ENCODE results near the gene MAP1B. TPM values are rescaled to one million over a fixed set of nuclear protein-coding genes. Genes with fewer than 3 reads are reported as not detected.

The MAP1B gene
- total RNA-seq, 1 donor from 2014 or later: 58.6 TPM

DNA sequence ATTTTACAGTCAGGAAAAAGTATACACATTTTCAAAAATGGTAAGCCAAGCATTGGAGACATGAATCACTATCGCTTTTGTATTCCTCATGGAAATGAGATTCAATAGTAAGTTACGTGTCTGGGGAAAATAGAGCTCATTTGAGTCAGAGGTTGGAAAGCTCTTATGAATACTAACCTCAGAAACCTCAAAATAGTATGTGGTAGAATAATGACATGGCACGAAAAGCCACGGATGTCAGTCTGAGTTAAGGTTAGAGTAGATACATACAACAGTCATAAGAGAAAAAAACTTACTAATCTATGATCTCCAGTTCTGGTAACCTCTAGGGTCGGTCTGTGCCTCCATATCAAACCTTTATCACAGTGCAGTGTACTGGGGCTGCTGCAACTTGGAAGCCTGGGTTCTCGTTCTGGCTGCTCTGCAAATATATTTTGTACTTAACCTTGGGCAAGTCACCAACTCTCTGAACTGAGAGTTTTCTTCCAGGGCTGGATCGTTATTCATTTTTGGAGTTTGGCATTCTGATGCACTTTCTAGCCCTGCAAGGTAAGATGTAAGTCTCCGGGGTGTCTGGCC, 31.8 kb downstream of the MAP1B start:
- Mint-ChIP-seq H3K4me1 (ENCODE audit: low read depth) (peaks cover 3% of the 10 kb centered on the region), H3K4me3 (ENCODE audit: low read depth) (no peak overlapping the region), H3K27me3 (no peaks in the 10 kb centered on the region), H3K9me3 (ENCODE audit: low read depth) (no peaks in the 10 kb centered on the region), H3K36me3 (ENCODE audit: insufficient read depth) (no peaks in the 10 kb centered on the region), H3K27ac (no peak overlapping the region)
- TF ChIP-seq, protein P1, sequence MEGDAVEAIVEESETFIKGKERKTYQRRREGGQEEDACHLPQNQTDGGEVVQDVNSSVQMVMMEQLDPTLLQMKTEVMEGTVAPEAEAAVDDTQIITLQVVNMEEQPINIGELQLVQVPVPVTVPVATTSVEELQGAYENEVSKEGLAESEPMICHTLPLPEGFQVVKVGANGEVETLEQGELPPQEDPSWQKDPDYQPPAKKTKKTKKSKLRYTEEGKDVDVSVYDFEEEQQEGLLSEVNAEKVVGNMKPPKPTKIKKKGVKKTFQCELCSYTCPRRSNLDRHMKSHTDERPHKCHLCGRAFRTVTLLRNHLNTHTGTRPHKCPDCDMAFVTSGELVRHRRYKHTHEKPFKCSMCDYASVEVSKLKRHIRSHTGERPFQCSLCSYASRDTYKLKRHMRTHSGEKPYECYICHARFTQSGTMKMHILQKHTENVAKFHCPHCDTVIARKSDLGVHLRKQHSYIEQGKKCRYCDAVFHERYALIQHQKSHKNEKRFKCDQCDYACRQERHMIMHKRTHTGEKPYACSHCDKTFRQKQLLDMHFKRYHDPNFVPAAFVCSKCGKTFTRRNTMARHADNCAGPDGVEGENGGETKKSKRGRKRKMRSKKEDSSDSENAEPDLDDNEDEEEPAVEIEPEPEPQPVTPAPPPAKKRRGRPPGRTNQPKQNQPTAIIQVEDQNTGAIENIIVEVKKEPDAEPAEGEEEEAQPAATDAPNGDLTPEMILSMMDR (IDR thresholded peaks at IDR 0.05; ENCODE audit: unreplicated experiment): no peak
- DNase-seq (ENCODE audit: low spot score, unreplicated experiment): no peak

GRCh38 chr5:72140711-72141110, 33.4 kb downstream of the MAP1B start:
- Mint-ChIP-seq H3K27me3 (no peaks in the 10 kb centered on the region), H3K4me1 (ENCODE audit: low read depth) (no peaks in the 10 kb centered on the region), H3K27ac (no peak overlapping the region), H3K4me3 (ENCODE audit: low read depth) (no peak overlapping the region), H3K36me3 (ENCODE audit: insufficient read depth) (no peaks in the 10 kb centered on the region), H3K9me3 (ENCODE audit: low read depth) (no peaks in the 10 kb centered on the region)
- no peak for DNase-seq (ENCODE audit: low spot score, unreplicated experiment)
- TF ChIP-seq, protein P1 (IDR thresholded peaks at IDR 0.05; ENCODE audit: unreplicated experiment): no peak

DNA sequence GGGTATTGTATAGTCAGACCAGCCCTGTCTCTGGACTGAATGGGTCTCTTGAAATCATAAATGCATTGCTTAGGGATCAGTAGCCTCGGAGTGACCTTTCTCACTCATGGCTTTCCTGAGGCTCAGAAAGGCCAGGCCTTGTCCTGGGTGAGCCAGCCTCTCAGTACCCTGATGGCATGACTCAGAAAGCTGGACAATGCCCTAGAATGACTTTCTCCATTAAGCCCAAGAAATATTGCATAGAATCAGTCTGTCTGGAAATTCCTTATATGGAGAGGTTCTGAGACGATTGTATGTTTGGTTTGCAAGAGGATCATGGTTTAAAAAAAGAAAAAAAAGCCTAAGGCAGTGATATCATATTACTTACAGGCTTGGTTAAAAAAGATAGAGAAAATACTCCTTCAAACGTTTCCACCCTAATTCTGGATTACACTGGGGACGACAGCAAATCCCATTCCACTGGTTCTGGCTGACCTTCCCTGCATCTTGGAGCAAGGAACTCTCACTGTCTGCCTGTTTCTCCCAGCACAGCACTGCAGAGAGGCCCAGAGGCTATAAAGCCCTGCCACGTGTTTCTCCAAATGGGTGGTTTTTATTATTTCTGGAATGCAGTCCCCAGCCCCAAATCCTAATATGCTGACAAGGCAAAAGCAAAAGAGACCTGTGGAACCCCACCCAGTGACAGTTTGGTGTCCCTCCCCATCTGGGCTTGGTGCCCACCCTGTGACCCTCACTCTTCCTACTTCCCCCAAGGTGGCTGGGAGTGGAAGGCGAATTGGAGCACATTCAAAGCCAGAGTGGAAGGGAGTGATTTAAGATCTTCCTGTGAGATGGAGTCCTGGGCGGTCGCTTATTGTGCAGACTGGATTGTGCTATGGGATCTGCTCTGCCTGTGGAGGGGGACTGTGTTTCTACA, 34.4 kb downstream of the MAP1B start:
- Mint-ChIP-seq H3K36me3 (ENCODE audit: insufficient read depth) (no peaks in the 10 kb centered on the region), H3K27ac (no peak overlapping the region), H3K9me3 (ENCODE audit: low read depth) (no peaks in the 10 kb centered on the region), H3K4me1 (ENCODE audit: low read depth) (no peaks in the 10 kb centered on the region), H3K27me3 (no peaks in the 10 kb centered on the region), H3K4me3 (ENCODE audit: low read depth) (no peak overlapping the region)
- TF ChIP-seq, protein P1 (IDR thresholded peaks at IDR 0.05; ENCODE audit: unreplicated experiment): no peak
- no peak for DNase-seq (ENCODE audit: low spot score, unreplicated experiment)

- H3K9me3 Mint-ChIP-seq (ENCODE audit: low read depth): no peaks in the 10 kb centered on the region
- no peaks in the 10 kb centered on the region for H3K36me3 Mint-ChIP-seq (ENCODE audit: insufficient read depth)
- H3K27ac Mint-ChIP-seq: no peak overlapping the region
- TF ChIP-seq, protein P1 (IDR thresholded peaks at IDR 0.05; ENCODE audit: unreplicated experiment): no peak
- no peak for DNase-seq (ENCODE audit: low spot score, unreplicated experiment)
- no peaks in the 10 kb centered on the region for H3K27me3 Mint-ChIP-seq
- H3K4me1 Mint-ChIP-seq (ENCODE audit: low read depth): no peaks in the 10 kb centered on the region
- no peak overlapping the region for H3K4me3 Mint-ChIP-seq (ENCODE audit: low read depth)
Measured at GRCh38 chr5:72144762-72145161, 37.5 kb downstream of the MAP1B start.

GRCh38 chr5:72145348-72145747, 38.1 kb downstream of the MAP1B start:
- no peak for DNase-seq (ENCODE audit: low spot score, unreplicated experiment)
- Mint-ChIP-seq H3K4me3 (ENCODE audit: low read depth) (no peak overlapping the region), H3K4me1 (ENCODE audit: low read depth) (no peaks in the 10 kb centered on the region), H3K9me3 (ENCODE audit: low read depth) (no peaks in the 10 kb centered on the region), H3K27ac (no peak overlapping the region), H3K36me3 (ENCODE audit: insufficient read depth) (no peaks in the 10 kb centered on the region), H3K27me3 (no peaks in the 10 kb centered on the region)
- TF ChIP-seq, protein P1 (IDR thresholded peaks at IDR 0.05; ENCODE audit: unreplicated experiment): no peak

All from progenitor cell of endocrine pancreas (in vitro differentiated cells).